NCI-H446 (cell line): ENCODE measurements around the gene MED9.
A peak's percentile ranks its signal among the peaks of the same experiment; 100 is the strongest.

ENCODE experiments used
- DNase-seq, 2 experiments: peaks; one replicate each; lab custom pipeline; 2025; lab: John Stamatoyannopoulos, UW

Gene MED9

GRCh38 chr17:17538417-17539391, 61.9 kb downstream of the MED9 start:
- peak in 1 of 2 experiments; percentile 19 for DNase-seq

- DNase-seq = no peak
Observed at GRCh38 chr17:17539591-17539990, 62.8 kb downstream of the MED9 start.

DNA sequence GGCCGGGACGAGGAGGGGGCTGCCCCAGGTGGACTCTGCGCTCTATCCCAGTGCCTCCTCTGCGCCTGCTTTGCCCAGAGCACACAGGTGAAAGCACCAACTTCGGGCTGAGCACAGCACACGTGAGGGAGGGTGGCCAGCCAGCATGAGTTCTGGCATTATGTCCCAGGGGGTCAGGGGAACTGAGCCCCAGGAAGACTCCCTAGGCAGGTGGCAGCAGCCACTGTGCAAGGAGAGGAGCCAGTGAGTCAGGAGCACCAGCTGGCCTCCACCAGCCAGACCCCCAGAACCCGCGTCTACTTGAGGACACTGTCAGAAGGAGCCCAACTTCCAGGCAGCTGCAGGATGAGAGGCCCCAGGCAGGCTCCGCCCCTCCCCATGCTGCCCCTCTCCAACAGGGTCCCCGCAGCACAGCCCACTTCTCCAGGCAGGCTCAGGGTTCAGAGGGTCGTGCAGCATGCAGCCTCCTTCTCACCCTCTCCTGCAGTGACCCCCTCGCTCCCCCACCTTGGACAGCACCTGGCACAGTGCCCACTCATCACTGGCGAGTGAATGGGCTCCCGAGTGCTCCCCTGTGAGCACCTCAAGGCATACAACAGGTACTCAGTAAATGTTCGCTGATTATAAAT, 63.6 kb downstream of the MED9 start:
- DNase-seq = no peak

DNA sequence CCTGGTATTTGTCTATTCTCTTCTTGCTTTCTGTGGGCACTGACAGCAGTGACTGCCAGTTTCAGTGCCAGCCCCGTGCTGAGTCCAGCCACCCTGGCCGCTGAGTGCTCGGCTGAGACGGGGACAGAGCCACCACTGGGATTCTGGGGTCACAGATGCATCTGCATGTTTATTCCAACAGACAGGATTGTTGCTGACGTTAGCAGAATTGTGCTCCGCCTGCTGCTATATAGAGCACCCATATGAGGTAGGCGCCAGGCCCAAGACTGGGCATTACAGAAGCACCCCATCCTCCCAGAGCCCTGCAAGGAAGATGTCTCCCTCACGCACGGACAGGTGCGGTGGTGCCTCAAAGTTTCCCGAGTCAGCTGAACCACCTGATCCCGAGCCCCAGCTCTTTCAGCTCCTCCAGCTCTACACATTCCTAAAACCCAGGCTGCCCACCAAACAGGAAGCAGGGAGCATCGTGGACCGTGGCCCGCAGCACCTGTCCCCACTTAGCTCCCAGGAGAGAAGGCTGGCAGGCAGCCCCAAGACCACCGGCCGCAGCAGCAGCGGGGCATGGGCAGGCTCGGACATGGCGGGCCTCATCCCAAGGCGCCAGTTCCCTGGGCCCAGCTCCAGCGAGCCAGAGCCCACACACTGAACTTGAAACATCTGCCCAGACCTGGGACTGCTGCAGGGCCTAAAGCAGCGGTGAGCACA, 64.3 kb downstream of the MED9 start:
- DNase-seq = no peak

- DNase-seq = no peak
Observed at GRCh38 chr17:17541640-17542001, 64.8 kb downstream of the MED9 start.
